PC-3 (cell line): ENCODE results near the gene SPIRE2.

Experiments used
- EZH2 ChIP-seq: fragments of 300-600 bp; sonication (generic); IDR thresholded peaks from one replicate; pipeline ENCODE4 v1.6.1; 2017; ENCODE audit warnings: antibody characterized with exemption, mild to moderate bottlenecking, low read length; ENCODE audit not compliant: unreplicated experiment
- TF ChIP-seq, protein P1 (sequence below): fragments of 300-600 bp; sonication (generic); conservative IDR thresholded peaks from 2 replicates; pipeline ENCODE4 v1.5.1; 2017; ENCODE audit warnings: antibody characterized with exemption, low read depth, mild to moderate bottlenecking, low read length

GRCh38 chr16:89912627-89913026 lies 84.4 kb downstream of the SPIRE2 start:
- TF ChIP-seq, protein P1, sequence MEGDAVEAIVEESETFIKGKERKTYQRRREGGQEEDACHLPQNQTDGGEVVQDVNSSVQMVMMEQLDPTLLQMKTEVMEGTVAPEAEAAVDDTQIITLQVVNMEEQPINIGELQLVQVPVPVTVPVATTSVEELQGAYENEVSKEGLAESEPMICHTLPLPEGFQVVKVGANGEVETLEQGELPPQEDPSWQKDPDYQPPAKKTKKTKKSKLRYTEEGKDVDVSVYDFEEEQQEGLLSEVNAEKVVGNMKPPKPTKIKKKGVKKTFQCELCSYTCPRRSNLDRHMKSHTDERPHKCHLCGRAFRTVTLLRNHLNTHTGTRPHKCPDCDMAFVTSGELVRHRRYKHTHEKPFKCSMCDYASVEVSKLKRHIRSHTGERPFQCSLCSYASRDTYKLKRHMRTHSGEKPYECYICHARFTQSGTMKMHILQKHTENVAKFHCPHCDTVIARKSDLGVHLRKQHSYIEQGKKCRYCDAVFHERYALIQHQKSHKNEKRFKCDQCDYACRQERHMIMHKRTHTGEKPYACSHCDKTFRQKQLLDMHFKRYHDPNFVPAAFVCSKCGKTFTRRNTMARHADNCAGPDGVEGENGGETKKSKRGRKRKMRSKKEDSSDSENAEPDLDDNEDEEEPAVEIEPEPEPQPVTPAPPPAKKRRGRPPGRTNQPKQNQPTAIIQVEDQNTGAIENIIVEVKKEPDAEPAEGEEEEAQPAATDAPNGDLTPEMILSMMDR, result no peak
- no peak for TF ChIP-seq EZH2
